Measurements from ENCODE around the gene DOCK10. TPM values are rescaled to one million over a fixed set of nuclear protein-coding genes. Genes with fewer than 3 reads are reported as not detected.

Gene DOCK10
- total and polyA plus RNA-seq, 2 donors (not counting 1 experiment from before 2014, with no cell fraction given) = 49.5 to 139 TPM

DNA sequence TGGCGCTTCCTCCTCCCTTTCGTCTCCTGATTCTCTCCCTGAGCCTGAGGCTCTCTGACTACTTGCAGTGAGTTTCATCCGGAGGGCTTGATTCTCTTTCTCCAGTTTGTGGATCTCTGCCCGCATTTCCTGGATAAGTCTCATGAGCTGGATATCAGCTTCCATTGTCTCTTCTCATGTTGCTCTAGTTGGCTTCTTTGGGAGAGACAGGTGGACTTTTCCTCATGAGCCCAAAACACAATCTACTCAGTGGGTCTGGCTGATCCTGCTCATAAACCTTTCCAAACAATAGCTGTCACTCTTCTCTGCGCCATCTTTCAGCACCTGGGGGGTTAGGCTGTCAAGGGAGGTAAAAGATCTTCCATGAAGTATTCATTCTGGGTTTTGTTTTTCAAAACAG, 326.1 kb downstream of the DOCK10 start, which contains the start of gene CCDC195:
Gene CCDC195, minus strand, starts transcription at position 165 of the 400 bp plus-strand sequence. Its CDS starts 0 bp downstream, at position 165.
- 95% methylated on average over 3 of the region's 5 CpGs for WGBS (ENCODE audit: insufficient coverage)
- Mint-ChIP-seq H3K4me1 (no peaks in the 10 kb centered on the region), H3K9me3 (ENCODE audit: insufficient read depth) (peaks cover 3% of the 10 kb centered on the region), H3K27ac (no peak within 1 kb of the TSS), H3K27me3 (no peaks in the 10 kb centered on the region), H3K4me3 (no peak within 1 kb of the TSS)
- Histone ChIP-seq H3K9ac (ENCODE audit: low read length) (no peak within 1 kb of the TSS), H3K27ac (ENCODE audit: low read length in 2 of 2) (no peak within 1 kb of the TSS), H3K27me3 (replicated peaks in 1 of 4; ENCODE audit: control extremely low read depth in 1 of 4, control insufficient read depth in 3 of 4, insufficient read depth in 4 of 4, low read length in 3 of 4) (no peaks in the 10 kb centered on the region), H3K4me1 (ENCODE audit: control insufficient read depth in 2 of 2, insufficient read depth in 2 of 2, low read length in 2 of 2) (no peaks in the 10 kb centered on the region), H4K20me1 (ENCODE audit: control insufficient read depth, insufficient read depth, low read length, poor library complexity, severe bottlenecking) (no peaks in the 10 kb centered on the region), H3K36me3 (replicated peaks in 1 of 2; ENCODE audit: control extremely low read depth in 1 of 2, control insufficient read depth in 1 of 2, extremely low read depth in 1 of 2, insufficient read depth in 2 of 2, low read length in 1 of 2) (no peaks in the 10 kb centered on the region), H3K4me2 (replicated peaks; ENCODE audit: low read depth, low read length, poor library complexity, severe bottlenecking) (no peak within 1 kb of the TSS), H2AFZ (ENCODE audit: insufficient read depth, low read depth, low read length, poor library complexity, severe bottlenecking) (no peak within 1 kb of the TSS), H3K79me2 (ENCODE audit: control insufficient read depth, insufficient read depth, low read length) (no peaks in the 10 kb centered on the region), H3K9me3 (ENCODE audit: control extremely low read depth in 1 of 3, control insufficient read depth in 2 of 3, insufficient read depth in 1 of 3, low read length in 2 of 3) (peaks cover 0 to 4% (median 0%) of the 10 kb centered on the region in 3 donors), H3K4me3 (ENCODE audit: control extremely low read depth in 1 of 5, extremely low read depth in 1 of 5, insufficient read depth in 1 of 5, low read depth in 2 of 5, low read length in 4 of 5) (no peak within 1 kb of the TSS)
- no peak for TF ChIP-seq EZH2 (IDR thresholded peaks at IDR 0.05; ENCODE audit: borderline replicate concordance, insufficient read depth, low read depth, low read length, poor library complexity, severe bottlenecking)
- TF ChIP-seq, protein P1, sequence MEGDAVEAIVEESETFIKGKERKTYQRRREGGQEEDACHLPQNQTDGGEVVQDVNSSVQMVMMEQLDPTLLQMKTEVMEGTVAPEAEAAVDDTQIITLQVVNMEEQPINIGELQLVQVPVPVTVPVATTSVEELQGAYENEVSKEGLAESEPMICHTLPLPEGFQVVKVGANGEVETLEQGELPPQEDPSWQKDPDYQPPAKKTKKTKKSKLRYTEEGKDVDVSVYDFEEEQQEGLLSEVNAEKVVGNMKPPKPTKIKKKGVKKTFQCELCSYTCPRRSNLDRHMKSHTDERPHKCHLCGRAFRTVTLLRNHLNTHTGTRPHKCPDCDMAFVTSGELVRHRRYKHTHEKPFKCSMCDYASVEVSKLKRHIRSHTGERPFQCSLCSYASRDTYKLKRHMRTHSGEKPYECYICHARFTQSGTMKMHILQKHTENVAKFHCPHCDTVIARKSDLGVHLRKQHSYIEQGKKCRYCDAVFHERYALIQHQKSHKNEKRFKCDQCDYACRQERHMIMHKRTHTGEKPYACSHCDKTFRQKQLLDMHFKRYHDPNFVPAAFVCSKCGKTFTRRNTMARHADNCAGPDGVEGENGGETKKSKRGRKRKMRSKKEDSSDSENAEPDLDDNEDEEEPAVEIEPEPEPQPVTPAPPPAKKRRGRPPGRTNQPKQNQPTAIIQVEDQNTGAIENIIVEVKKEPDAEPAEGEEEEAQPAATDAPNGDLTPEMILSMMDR (IDR thresholded peaks at IDR 0.05) = no peak
- intact Hi-C loops (cut with micrococcal nuclease) = no loop called here
- ChIA-PET POLR2A (no interaction called here), CTCF (no interaction called here)
- ATAC-seq (ENCODE audit: low read depth) (no peak), DNase-seq (no peak)

Small RNA genes lying within 50 kb of the gene (small RNA-seq; reads per million reads assigned to genes)
- gene MIR4439 (ENCODE audit: insufficient read length, low read depth, low replicate concordance) = not detected
